Esophagus (tissue), 2 donors: ENCODE data around the gene MACROD2. TPM values are rescaled to one million over a fixed set of nuclear protein-coding genes. Genes with fewer than 3 reads are reported as not detected.

Source experiments
- H3K27ac ChIP-seq, 2 donors: one replicate each; pipeline ENCODE4 v1.5.1; 2013; ENCODE audit warnings: low read depth in 2 of 2, mild to moderate bottlenecking in 2 of 2, inconsistent platforms in 1 of 2, low read length in 1 of 2, moderate library complexity in 1 of 2
- H3K27me3 ChIP-seq, 2 donors: one replicate each; pipeline ENCODE4 v1.6.1; 2013; ENCODE audit warnings: low read length in 2 of 2, control low read depth in 1 of 2, mild to moderate bottlenecking in 1 of 2; ENCODE audit not compliant: insufficient read depth in 2 of 2, control insufficient read depth in 1 of 2
- H3K36me3 ChIP-seq, 2 donors: one replicate each; pipeline ENCODE4 v1.6.1; 2013; ENCODE audit warnings: low read length in 1 of 2; ENCODE audit not compliant: control insufficient read depth in 2 of 2, insufficient read depth in 2 of 2
- H3K4me1 ChIP-seq, 2 donors: one replicate each; pipeline ENCODE4 v1.6.1; 2013; ENCODE audit warnings: low read length in 1 of 2; ENCODE audit not compliant: control insufficient read depth in 2 of 2, insufficient read depth in 2 of 2
- H3K4me3 ChIP-seq, 2 donors: one replicate each; pipeline ENCODE4 v1.5.1; 2013; ENCODE audit warnings: low read length in 2 of 2, mild to moderate bottlenecking in 2 of 2, low read depth in 1 of 2, moderate library complexity in 1 of 2
- H3K9me3 ChIP-seq, 2 donors: one replicate each; pipeline ENCODE4 v1.6.1; 2013; ENCODE audit warnings: mild to moderate bottlenecking in 2 of 2, low read depth in 1 of 2, low read length in 1 of 2, moderate library complexity in 1 of 2; ENCODE audit not compliant: control insufficient read depth in 2 of 2, insufficient read depth in 1 of 2
- WGBS, 2 donors: extraction: QIAGEN DNeasy Blood & Tissue Kit; methylation state at CpG; one replicate each; pipeline ENCODE4 v1.1.7; 2013; 5-methylcytosine and 5-hydroxymethylcytosine counted together
- polyA plus RNA-seq, 2 donors: library from polyadenylated mRNA; stranded (reverse); fragments of 200-250 nt; gene quantifications; one replicate each; pipeline ENCODE4 v1.2.3, GENCODE V29; 2013
- donor health status: healthy with polysubstance abuse.
- donor health status: Bipolar disorder and iron deficiency.

MACROD2 gene
- polyA plus RNA-seq, 2 donors, result 0.64 to 1.9 TPM

DNA sequence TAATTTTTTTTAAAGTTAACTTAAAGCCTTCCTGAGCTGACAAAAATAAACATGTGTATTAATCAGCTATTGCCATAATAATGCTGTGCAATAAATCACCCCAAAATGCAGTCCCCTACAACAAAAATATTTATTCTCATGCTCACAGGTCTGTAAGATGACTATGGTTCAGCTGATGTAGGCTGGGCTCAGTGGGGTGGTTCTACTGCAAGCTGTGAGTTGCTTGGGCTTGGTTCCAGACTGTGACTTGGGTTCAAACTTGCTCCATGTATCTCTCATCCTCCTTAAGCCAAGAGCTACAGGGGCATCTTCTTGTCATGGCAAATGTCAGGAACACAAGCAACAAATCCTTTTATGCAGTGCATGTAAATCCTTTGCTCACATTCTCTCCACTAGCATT is 1933.6 kb downstream of the MACROD2 start:
- Histone ChIP-seq H3K9me3 (no peaks in the 10 kb centered on the region), H3K27ac (no peak overlapping the region), H3K36me3 (no peaks in the 10 kb centered on the region), H3K4me1 (no peaks in the 10 kb centered on the region), H3K4me3 (no peak overlapping the region), H3K27me3 (no peaks in the 10 kb centered on the region)

DNA sequence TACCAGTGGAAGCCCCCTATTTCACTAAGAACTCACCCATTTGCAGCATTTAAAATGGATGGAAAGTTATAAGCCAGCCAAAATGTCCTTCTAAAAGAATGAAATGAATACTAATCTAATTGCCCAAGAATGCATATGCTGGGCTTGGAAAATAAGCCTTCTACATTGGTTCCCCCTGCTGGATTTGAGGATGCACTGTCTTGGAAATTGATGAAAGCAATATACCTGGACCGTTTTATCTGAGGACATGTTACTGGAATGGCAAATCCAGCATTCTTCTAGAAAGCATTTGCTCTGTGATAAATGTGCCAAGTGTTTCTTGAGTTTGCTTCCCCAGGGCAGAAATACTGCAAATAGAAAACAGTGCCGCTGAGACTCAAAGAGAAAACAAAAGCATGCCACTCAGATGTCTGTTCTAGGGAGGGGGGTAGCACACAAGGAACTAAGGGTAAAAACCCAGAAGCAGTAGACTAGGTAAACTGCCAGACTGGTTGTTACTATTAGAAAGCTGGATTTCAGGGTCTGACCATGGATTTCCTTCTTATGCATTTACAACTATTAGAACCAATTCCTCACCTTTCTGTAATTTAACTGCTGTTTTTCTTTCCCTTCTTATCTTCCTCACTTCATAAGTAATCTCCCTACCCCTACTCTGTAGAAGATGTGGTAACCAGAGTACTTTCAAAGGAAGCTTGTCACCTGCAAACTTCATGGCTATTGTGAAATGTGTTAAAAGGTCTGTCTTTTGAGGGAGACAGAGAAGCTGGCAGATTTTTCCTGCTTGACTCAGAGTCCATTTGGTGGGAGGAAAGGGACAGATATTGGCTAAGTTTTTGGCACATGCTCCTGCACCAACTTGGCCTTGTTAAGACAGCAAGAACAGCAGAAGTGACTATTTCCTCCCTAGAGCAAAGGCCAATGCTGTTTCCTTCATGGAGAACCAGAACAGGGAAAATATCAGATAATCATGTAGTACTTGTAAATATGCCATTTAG is 1935.3 kb downstream of the MACROD2 start:
- no peaks in the 10 kb centered on the region for H3K27me3 ChIP-seq
- WGBS, 2 donors, result 7% methylated on average over 2 of the region's 2 CpGs
- no peaks in the 10 kb centered on the region for H3K9me3 ChIP-seq
- H3K4me3 ChIP-seq, result no peak overlapping the region
- H3K27ac ChIP-seq, result no peak overlapping the region
- H3K36me3 ChIP-seq, result no peaks in the 10 kb centered on the region
- no peaks in the 10 kb centered on the region for H3K4me1 ChIP-seq

DNA sequence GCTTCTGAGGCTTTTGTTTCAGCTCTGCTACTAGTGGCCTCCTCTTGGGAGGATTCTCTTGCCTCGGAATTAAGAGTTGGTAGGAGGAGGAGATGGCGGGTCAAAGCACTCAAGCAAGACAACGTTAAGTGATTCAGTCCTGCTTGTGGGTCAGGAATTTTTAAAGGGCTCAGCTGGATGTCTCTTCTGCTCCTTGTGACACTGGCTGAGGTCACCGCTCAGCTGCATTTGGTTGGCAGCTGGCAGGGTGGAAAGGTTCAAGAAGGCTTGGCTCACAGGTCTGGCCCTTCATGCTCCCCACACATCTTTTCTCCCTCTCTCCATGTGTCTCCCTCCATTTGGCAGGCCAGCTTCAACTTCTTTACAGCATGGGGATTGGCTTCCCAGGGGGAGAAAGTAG is 1936.6 kb downstream of the MACROD2 start:
- Histone ChIP-seq H3K4me3 (no peak overlapping the region), H3K4me1 (no peaks in the 10 kb centered on the region), H3K27ac (no peak overlapping the region), H3K27me3 (no peaks in the 10 kb centered on the region), H3K36me3 (no peaks in the 10 kb centered on the region), H3K9me3 (no peaks in the 10 kb centered on the region)
- WGBS, 2 donors, result 92 to 93% methylated on average over 4 of the region's 4 CpGs

DNA sequence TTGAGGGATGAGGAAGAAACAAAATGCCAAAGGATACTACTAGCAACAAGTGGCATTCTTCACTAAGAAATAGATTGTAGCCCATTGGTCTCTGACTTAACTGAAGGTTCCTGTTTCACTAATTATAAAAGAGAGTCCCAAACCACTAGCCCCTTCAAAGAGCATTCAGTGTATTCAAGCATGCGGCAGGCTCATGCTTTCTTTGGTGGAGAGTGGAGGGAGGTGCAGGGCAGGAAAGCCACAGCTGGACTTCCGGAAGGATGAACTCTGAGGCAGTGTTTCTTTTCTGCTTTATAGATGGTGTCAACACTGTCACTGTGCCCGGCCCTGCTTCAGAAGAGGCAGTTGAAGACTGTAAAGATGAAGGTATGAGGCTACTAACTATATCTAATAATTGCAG is 1941.9 kb downstream of the MACROD2 start:
- WGBS, 2 donors, result 82 to 83% methylated on average over 3 of the region's 3 CpGs
- no peak overlapping the region for H3K4me3 ChIP-seq
- H3K36me3 ChIP-seq, result no peaks in the 10 kb centered on the region
- H3K27me3 ChIP-seq, result no peaks in the 10 kb centered on the region
- H3K9me3 ChIP-seq, result no peaks in the 10 kb centered on the region
- no peaks in the 10 kb centered on the region for H3K4me1 ChIP-seq
- H3K27ac ChIP-seq, result no peak overlapping the region

DNA sequence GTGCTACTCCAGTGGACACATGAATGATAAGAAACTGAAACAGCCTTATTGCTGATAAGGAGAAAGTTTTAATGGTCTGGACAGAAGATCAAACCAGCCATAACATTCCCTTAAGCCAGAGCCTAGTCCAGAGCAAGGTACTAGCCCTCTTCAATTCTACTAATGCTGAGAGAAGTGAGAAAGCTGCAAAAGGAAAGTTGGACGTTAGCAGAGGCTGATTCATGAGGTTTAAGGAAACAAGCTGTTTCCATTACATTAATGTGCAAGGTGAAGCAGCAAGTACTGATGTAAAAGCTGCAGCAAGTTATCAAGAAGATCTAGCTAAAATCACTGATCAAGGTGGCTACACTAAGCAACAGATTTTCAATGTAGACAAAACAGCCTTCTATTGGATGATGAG is 1943.5 kb downstream of the MACROD2 start:
- no peaks in the 10 kb centered on the region for H3K27me3 ChIP-seq
- no peak overlapping the region for H3K4me3 ChIP-seq
- no peaks in the 10 kb centered on the region for H3K4me1 ChIP-seq
- no peaks in the 10 kb centered on the region for H3K36me3 ChIP-seq
- no peak overlapping the region for H3K27ac ChIP-seq
- WGBS, 2 donors, result 67 to 79% methylated on average over 1 of the region's 1 CpG
- no peaks in the 10 kb centered on the region for H3K9me3 ChIP-seq

DNA sequence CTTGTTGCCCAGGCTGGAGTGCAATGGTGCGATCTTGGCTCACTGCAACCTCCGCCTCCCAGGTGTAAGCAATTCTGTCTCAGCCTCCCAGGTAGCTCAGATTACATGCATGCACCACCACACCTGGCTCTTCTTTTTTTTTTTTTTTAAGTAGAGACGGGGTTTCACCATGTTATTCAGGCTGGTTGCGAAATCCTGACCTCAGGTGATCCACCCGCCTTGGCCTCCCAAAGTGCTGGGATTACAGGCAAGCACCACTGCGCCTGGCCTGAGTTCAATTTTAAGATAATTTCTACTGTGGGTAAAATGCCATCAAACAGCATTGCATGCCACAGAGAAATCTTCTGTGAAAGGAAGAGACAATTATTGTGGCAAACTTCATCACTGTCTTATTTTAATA is 1944.8 kb downstream of the MACROD2 start:
- Histone ChIP-seq H3K4me3 (no peak overlapping the region), H3K27ac (no peak overlapping the region), H3K4me1 (no peaks in the 10 kb centered on the region), H3K9me3 (no peaks in the 10 kb centered on the region), H3K27me3 (no peaks in the 10 kb centered on the region), H3K36me3 (no peaks in the 10 kb centered on the region)
- WGBS, 2 donors, result 88 to 91% methylated on average over 6 of the region's 6 CpGs

DNA sequence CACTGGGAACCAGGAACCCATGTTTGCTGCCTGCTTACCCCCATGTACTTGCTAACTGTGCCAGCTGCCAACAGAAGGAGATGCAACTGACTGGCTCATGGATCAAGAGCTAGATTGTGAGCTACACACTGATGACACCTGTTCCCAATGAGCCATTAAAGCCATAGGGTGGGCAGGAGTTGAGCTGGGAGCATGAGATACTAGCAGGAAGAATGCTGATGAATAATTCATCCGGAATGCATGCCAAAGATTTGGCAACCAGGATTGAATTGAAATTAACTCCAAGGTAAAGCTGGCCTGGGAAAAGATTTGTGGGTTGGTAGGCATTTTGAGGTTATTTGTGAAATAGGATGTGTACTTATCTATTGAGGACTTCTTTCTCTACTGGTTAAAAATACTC is 1946.8 kb downstream of the MACROD2 start:
- no peak overlapping the region for H3K4me3 ChIP-seq
- no peaks in the 10 kb centered on the region for H3K36me3 ChIP-seq
- H3K27me3 ChIP-seq, result no peaks in the 10 kb centered on the region
- no peaks in the 10 kb centered on the region for H3K9me3 ChIP-seq
- no peak overlapping the region for H3K27ac ChIP-seq
- 20 to 30% methylated on average over 1 of the region's 1 CpG for WGBS, 2 donors
- H3K4me1 ChIP-seq, result no peaks in the 10 kb centered on the region

DNA sequence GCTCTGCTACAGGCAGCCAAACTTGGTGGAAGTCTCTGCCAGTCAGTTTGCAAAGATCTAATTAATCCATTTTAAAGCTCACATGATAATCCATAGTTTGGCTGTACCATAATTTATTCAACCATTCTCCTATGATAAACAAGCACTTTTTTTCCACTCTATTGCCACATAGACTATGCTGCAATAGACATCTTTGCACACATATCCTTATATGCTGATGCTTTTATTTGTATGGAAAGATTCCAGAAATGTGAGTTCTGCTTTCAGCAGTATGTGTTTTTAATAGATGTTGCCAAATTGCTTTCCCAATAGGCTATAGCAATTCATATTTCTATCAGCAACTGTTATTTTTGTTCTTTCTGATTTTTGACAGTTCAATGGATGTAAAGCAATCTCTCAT is 1950.0 kb downstream of the MACROD2 start:
- H3K9me3 ChIP-seq, result no peaks in the 10 kb centered on the region
- H3K27me3 ChIP-seq, result no peaks in the 10 kb centered on the region
- no peak overlapping the region for H3K4me3 ChIP-seq
- no peak overlapping the region for H3K27ac ChIP-seq
- H3K36me3 ChIP-seq, result no peaks in the 10 kb centered on the region
- no peaks in the 10 kb centered on the region for H3K4me1 ChIP-seq

DNA sequence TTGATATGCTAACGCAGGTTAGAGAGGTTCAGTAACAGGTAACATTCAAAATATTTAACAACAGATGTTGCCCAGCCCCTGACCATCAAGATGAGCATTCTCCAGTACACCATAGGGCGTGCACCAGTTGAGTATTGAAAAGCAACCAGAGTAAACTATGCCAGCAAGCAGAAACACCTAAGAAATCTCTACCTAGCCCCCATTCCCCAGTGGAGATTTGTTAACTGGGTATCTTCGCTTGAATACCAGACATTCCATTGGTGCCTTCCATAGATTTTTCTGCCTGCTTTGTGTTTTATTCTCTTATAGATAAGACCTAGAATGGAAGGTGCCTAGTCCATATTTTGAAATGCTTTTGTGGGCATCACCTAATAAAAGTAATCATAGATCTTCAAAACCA is 1954.1 kb downstream of the MACROD2 start:
- Histone ChIP-seq H3K4me1 (no peaks in the 10 kb centered on the region), H3K27ac (no peak overlapping the region), H3K36me3 (no peaks in the 10 kb centered on the region), H3K9me3 (no peaks in the 10 kb centered on the region), H3K27me3 (no peaks in the 10 kb centered on the region), H3K4me3 (no peak overlapping the region)
- WGBS, 2 donors, result 84 to 89% methylated on average over 3 of the region's 3 CpGs

DNA sequence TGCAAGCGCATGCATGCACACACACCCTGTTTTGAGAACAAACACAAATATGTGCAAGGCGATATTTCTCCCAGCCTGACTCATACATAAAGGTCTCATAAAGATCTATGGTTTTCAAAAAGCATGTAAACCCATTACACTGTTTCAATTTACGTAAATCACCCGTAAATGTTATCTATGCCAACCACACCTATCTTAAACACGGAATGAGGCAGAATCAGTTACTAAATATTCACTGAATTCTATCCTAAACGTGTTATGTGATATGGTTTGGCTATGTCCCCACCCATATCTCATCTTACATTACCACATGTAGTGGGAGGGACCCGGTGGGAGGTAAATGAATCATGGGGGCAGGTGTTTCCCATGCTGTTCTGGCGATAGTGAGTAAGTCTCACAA is 1956.3 kb downstream of the MACROD2 start:
- WGBS, 2 donors, result 76 to 84% methylated on average over 8 of the region's 8 CpGs

More for the DNA sequence above, 1956.3 kb downstream of the MACROD2 start:
- H3K36me3 ChIP-seq, result no peaks in the 10 kb centered on the region
- H3K4me1 ChIP-seq, result no peaks in the 10 kb centered on the region
- H3K4me3 ChIP-seq, result no peak overlapping the region
- H3K27me3 ChIP-seq, result no peaks in the 10 kb centered on the region
- H3K9me3 ChIP-seq, result no peaks in the 10 kb centered on the region
- H3K27ac ChIP-seq, result no peak overlapping the region
